Stimulated activated naive CD8-positive, alpha-beta T cell treated with anti-CD3 and anti-CD28 coated beads, Interleukin-15, Interleukin-2, amounts not matched to agents 100 U/mL and 50 U/mL, for 24 hours (primary cell): ENCODE data around the gene ISL2.

Source experiments
- ATAC-seq: fragments of 150-1000 bp; cut with Tn5 transposase; one replicate; pipeline ENCODE4 v1.10.0; 2021
- DNase-seq: peaks from one replicate; pipeline ENCODE4 v3.0.0; 2021

Gene ISL2

GRCh38 chr15:76342058-76342381, 5.4 kb downstream of the ISL2 start:
- ATAC-seq, result no peak
- DNase-seq, result no peak

DNA sequence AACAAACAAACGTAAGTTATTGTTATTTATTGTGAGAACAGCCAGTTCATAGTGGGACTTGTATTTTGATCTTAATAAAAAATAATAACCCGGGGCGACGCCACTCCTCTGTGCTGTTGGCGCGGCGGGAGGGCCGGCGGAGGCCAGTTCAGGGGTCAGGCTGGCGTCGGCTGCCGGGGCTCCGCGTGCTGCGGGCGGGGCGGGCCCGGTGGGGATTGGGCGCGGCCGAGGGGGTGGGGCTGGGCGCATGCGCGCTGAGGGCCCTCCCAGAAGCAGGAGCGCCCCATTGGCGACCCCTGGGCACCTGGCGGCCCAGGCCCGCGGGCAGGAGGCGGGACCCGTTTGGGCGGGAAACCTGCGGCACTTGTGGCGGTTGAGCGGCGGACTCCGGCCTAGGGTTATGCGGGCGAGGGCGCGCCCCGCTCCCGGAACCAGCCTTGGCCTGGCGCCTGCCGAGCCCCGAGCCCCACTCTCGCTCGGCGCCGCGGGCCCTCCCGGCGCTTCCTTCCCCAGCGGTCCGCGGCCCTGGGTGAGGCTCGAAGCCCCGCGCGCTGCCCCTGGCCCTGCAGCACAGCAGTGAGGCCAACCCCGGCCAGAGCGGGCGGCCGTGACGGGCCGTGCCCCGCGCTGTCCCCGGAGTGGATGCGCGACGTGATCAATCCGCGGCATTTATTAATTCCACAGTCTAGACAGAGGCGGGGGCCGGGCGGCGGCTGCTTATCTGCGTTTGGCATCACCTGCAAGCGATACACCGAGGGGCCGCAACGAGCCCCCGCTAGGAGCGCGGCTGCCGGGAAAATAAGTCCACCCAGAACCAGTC, 6.0 kb downstream of the ISL2 start:
- no peak for ATAC-seq
- DNase-seq, result peak; percentile 35

- DNase-seq (no peak), ATAC-seq (no peak)
These were observed 6.9 kb downstream of the ISL2 start for GRCh38 chr15:76343313-76343996.

- no peak for ATAC-seq
- DNase-seq, result no peak
These were observed 8.5 kb downstream of the ISL2 start for GRCh38 chr15:76344893-76345582.

GRCh38 chr15:76345583-76345879, 9.0 kb downstream of the ISL2 start:
- no peak for DNase-seq
- no peak for ATAC-seq

- peak; percentile 29 for ATAC-seq
- peak; percentile 27 for DNase-seq
These were observed 9.5 kb downstream of the ISL2 start for GRCh38 chr15:76345880-76346668.

DNA sequence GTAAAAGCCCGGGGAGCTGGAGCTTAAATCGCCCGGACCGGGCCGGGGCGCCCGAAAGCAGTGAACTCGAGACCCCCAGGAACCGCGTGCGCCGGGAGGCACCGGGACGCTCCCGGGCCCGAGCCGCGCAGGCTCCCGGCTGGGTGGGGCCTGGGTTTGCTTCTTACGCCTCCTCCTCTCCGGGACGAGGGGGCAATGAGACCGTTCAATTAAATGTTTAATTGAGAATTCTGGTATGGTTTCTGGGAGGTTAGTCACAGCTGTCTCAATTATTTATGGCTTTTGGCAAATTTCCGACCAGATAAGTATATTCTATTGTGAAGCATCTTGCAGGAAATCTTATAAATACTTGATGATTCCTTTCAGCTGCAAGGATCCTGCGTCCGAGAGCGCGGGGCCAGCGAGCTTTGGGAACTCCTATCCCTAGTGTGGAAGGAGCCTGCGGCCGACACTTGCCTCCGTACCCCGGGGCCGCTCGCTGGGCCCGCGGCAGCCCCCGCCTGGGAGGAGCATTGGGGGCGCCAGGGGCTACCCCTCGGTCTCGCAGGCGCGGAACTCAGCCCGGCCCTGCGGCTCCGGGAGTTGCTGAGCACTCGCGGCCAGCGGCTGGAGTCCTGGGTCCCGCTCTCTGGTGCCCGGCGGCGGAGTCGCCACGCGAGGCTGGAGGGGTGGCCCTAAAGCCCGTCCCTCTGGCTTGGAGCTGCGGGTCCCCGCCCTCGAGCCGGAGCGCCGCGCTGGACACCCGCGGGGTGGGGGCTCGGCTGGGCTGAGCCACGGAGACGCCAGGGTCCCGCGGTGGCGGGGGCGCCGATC, 10.3 kb downstream of the ISL2 start:
- no peak for ATAC-seq
- no peak for DNase-seq

GRCh38 chr15:76347482-76348055, 11.0 kb downstream of the ISL2 start:
- no peak for DNase-seq
- ATAC-seq, result no peak

GRCh38 chr15:76349301-76350070, 12.9 kb downstream of the ISL2 start:
- no peak for ATAC-seq
- no peak for DNase-seq

GRCh38 chr15:76353023-76353577, 16.5 kb downstream of the ISL2 start:
- ATAC-seq (no peak), DNase-seq (no peak)

- ATAC-seq, result no peak
- DNase-seq, result no peak
These were observed 17.3 kb downstream of the ISL2 start for GRCh38 chr15:76353903-76354302.

DNA sequence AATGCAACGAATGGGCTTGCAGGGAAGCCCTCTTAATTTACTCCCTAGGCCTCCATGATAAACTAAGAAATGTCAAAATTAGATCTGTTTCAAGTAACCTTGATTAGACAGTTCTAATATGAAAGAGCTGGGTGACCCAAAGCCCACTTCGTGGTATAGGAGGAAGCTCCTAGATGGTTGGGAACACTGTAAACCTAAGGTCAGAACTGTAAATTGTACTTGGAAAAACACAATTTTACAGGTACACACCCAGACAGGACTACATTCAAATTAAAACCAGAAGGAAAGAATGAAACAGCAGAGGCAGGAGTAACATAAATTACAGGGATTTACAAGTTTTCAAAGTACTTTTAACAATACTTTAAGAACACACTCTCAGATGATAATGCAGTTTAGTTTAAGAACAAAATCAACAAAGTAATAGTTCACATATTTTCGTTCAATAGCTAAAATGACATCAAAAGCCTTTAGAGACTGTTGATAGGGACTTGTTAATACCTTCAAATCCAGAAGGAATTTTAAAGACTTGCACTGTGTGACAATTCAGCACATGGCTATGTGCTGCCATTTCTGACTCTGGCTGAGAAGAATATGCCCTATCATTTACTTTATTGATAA, 18.4 kb downstream of the ISL2 start:
- no peak for ATAC-seq
- DNase-seq, result no peak

- no peak for ATAC-seq
- no peak for DNase-seq
These were observed 21.9 kb downstream of the ISL2 start for GRCh38 chr15:76358453-76358852.

- DNase-seq, result no peak
These were observed 22.6 kb downstream of the ISL2 start for GRCh38 chr15:76359152-76359551.

DNA sequence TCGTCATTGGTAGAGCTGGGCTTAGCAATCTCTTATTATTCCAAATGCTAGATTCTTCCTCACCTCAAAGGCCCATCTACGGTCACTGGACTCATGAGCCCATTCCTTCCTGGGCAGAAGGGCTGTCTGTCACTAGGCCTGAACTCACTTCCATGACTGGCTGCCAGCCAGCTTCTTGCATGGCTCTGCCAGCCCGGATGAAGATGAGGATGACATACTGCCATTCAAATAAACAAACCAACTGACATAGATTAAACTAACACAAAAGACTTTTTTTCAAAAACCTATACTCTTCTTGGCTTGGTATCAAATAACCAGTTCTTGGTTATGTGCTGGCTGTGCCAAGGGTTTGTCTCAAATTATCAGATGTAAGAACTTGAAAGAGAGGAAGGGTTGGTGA, 23.8 kb downstream of the ISL2 start:
- DNase-seq (no peak), ATAC-seq (no peak)

More at GRCh38 chr15:76359152-76359551, 22.6 kb downstream of the ISL2 start:
- no peak for ATAC-seq

GRCh38 chr15:76363251-76363650, 26.7 kb downstream of the ISL2 start:
- no peak for DNase-seq
- no peak for ATAC-seq

DNA sequence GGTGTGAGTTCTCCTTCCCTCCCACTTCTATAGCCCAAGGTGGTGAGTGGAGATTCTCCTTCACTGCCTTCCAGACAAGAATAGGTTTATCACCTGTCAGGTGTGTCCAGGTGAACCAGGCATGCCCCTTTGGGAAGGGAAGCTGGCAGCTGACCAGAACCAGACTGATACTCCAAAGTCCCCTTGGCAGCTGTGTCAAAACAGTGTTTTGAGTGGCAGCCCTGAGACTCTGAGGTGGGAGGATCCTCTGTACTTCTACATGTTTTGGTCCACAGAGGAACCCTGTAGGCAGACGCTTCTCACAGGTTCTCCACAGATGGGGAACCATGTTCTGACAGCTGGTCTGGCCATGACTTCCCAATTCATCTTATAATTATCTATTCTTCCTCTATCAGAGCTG, 30.1 kb downstream of the ISL2 start:
- ATAC-seq (no peak), DNase-seq (no peak)

- DNase-seq (no peak), ATAC-seq (no peak)
These were observed 31.6 kb downstream of the ISL2 start for GRCh38 chr15:76368122-76368621.

GRCh38 chr15:76376029-76376428, 39.5 kb downstream of the ISL2 start:
- ATAC-seq (no peak), DNase-seq (no peak)

GRCh38 chr15:76376816-76377215, 40.2 kb downstream of the ISL2 start:
- ATAC-seq (no peak), DNase-seq (no peak)
